Gastroesophageal sphincter (tissue), 3 donors: ENCODE results near the gene PACRG.

ENCODE experiments used
- CTCF ChIP-seq, 4 experiments: fragments of 200-600 bp in 2 of 4; fragments of 450-650 bp in 2 of 4; sonication (generic) in 1 of 4; IDR thresholded peaks; one replicate each; pipeline ENCODE4 v1.5.1; 2017 to 2019; ENCODE audit warnings: antibody characterized with exemption in 4 of 4, mild to moderate bottlenecking in 2 of 4, moderate library complexity in 2 of 4
- EP300 ChIP-seq: sonication (generic); formaldehyde crosslinking; IDR thresholded peaks from one replicate; pipeline ENCODE4 v1.6.1; 2017; ENCODE audit warnings: antibody characterized with exemption, mild to moderate bottlenecking
- POLR2A ChIP-seq, 2 donors: fragments of 450-650 bp; IDR thresholded peaks; one replicate each; pipeline ENCODE4 v1.6.1; 2017; ENCODE audit warnings: antibody characterized with exemption in 2 of 2, mild to moderate bottlenecking in 2 of 2, moderate library complexity in 1 of 2

- TF ChIP-seq CTCF (IDR thresholded peaks at IDR 0.05) (no peak), POLR2A (IDR thresholded peaks at IDR 0.05) (no peak), EP300 (no peak)
These were observed 431.3 kb downstream of the PACRG start for GRCh38 chr6:163159110-163159509.
